GM19324 (cell line): ENCODE data around the gene ANKRD22.

ENCODE experiments used
- ATAC-seq: cut with Tn5 transposase; IDR thresholded peaks from one replicate; pipeline ENCODE4 v1.9.1; 2021; ENCODE audit warnings: mild to moderate bottlenecking, moderate library complexity; ENCODE audit not compliant: unreplicated experiment, low FRiP score

ANKRD22 gene

DNA sequence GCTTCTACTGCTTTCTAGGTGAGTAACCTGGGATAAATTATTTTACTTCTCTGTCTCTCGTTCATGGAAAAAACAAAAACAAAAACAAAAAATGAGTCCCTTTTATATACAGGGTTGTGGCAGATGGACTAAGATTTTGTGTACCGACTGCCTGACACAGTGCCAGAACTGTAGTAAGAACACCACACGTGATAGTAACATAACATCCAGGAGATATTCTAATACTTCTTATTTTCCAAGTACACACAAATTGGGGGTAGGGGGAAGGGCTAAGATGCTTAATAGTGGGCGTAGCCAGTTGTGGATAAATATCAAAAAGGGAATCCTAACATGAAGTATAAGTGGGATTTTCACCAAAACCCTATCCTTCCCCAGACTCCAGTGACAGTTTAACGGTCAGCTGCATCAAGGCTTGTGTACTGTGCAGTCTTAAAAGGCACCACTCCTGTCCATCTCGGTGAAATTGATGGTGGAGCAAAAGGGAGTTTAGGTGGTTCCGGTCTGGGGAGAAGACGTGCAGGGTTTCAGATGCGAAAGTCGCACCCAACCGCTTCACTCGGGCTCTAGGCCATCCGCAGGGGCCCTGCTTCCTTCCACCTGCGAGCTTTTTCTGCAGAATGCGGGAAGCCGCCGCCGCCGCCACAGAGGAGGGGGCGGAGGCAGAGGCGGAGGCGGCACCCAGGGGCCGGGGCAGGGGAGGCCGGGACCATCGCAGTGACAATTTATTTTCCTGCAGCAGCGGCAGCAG, 28.1 kb upstream of the ANKRD22 start, which contains the start of gene STAMBPL1:
STAMBPL1 (plus strand) TSS at position 712 of the 748 bp plus-strand sequence. CDS start 21,464 bp downstream, outside the sequence.
- peak; percentile 52 for ATAC-seq

GRCh38 chr10:88877298-88877697, 25.7 kb upstream of the ANKRD22 start:
- no peak for ATAC-seq

GRCh38 chr10:88875081-88875480, 23.4 kb upstream of the ANKRD22 start:
- no peak for ATAC-seq

GRCh38 chr10:88874281-88874680, 22.6 kb upstream of the ANKRD22 start:
- ATAC-seq, result no peak

DNA sequence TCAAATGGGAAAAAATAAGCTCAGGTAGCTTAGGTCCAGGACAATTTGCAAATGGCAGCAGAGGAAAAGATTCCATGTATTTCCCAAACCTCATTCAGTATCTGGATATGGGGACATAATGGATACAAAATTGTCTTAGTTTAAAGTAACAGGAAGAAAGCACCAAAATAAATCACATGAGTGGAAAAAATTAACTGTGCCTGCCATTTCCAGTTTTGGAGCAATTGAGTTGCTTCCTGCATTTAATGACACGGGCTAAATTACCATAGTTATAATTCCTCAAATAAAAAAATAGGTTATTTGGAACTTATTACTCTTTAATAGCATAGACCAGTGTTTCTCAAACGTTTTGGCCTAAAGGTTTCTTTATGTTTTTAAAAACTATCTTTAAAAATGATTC, 22.1 kb upstream of the ANKRD22 start:
- no peak for ATAC-seq

- ATAC-seq, result no peak
Observed at GRCh38 chr10:88870089-88870488, 18.4 kb upstream of the ANKRD22 start.

GRCh38 chr10:88866454-88866853, 14.8 kb upstream of the ANKRD22 start:
- ATAC-seq, result no peak

- no peak for ATAC-seq
Observed at GRCh38 chr10:88865281-88865876, 13.7 kb upstream of the ANKRD22 start.

- no peak for ATAC-seq
Observed at GRCh38 chr10:88861036-88861435, 9.4 kb upstream of the ANKRD22 start.

- no peak for ATAC-seq
Observed at GRCh38 chr10:88858491-88858890, 6.8 kb upstream of the ANKRD22 start.

DNA sequence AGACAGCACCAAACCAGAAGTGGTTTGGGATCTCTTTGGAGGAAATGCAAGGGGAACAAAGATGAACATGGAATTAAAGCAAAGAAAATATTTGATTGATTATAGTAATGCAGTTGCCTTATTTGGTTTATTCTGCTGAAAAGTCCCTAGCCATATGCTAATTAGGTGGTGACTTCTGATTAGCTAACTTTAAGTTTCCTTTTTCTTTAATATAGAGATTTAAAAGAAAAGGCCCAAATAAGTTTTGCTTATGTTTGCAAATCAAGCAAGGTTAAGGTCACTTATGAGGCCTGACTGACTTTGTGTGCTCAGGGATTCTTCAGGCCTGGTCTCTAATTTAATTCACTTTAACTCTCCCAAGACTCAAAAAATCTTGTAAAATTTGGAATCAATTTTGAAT, 6.2 kb upstream of the ANKRD22 start:
- ATAC-seq, result no peak

DNA sequence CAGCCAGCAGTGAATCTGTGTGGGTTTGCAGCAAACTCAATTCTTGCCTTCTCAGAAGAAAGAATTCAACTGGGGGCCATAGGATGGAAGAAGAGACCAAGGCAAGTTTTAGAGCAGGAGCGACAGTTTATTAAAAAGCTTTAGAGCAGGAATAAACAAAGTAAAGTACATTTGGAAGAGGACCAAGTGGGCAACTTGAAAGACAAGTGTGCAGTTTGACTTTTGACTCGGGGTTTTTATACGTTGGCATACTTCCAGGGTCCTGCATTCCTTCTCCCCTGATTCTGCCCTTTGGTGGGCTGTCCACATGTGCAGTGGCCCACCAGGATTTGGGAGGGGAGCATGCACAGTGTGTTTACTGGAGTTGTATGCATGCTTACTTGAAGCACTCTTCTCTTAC, 3.0 kb upstream of the ANKRD22 start:
- no peak for ATAC-seq

DNA sequence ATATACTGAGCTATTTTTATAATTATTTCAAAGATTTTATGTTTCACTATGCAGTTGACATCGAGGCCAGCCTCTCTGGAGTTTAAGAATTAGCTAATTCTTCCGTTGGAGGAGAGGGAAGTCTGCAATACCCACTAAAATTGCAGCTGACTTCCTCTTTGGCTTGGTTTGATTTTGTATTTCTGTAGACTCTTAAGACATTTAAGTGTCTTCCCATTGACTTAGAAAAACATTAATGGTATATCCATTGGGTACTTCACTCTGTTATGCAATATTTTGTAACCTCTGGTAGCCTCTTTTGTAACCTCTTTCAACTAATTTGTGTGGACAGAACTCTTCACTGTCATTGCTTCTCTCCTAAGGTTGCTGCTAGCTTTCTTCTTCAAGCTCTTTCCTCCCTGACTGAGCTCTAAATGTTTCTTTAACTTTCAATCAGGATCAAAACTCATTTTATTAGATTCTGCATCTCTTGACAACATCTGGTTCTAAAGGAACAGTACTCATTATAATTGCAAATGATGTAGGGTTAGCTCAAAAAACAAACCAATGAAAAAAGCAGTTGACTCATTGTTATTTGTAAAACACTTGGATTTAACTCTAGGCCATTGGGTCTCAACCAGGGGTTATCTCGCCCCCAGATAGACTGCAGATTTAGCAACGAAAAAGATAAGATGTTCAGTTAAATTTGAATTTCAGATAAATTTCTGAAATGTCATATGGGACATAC, 1.7 kb upstream of the ANKRD22 start:
- ATAC-seq, result no peak

DNA sequence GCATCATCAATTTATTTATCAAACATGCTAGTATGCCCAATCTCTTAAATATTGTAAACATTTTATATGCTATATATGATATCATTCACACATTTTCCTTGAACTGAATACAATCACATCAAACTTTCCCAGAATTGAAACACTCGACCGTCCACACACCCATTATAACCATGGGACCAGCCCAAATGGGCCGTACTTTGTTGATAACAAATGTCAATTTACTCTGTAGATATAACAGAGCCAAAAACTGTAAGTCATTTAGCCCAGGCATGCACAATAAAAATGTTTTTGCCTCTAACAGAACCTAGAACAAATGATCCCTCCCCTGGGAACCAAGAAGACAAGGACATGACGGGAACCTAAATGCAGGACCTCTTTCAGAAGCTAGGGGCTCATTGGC, 683 bp upstream of the ANKRD22 start:
- no peak for ATAC-seq

GRCh38 chr10:88850712-88851111, 932 bp downstream of the ANKRD22 start:
- ATAC-seq, result no peak

DNA sequence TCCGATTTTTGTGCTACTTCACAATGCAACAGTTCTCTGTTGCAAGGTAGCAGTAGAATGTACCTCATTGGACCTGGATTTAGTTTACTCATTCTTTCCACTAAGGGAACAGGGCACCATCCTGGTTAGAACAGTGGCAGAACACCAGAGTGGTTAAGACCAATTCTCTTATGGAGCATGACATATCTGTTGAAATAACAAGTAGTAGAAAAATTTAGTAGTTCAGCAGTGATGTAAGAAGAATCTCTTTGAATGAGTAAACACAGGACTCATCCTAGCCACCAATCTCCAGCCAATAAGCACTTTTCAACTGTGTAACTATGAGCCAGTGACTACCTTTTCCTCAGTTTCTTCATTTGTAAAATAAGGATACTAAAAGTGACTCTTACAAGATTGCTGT, 2.4 kb downstream of the ANKRD22 start:
- no peak for ATAC-seq

DNA sequence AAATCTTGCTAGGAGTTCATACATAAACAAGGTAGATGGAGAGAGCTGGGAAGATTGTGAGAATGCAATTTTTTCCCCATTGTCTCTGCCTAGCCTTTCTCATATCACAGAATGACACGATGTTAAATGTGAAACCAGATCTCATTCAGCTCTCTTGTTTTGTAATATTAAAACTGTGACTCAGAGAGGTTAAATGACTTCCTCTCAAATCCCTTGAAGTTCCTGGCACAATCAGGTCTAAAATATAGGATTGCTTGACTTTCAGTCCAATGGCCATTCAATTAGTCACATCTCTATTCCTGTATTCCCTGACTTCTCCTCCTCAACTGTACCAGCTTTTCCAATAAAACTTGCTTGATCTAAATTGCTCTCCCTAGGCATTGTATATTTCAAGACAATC, 3.1 kb downstream of the ANKRD22 start:
- ATAC-seq, result no peak

GRCh38 chr10:88843171-88843570, 8.5 kb downstream of the ANKRD22 start:
- no peak for ATAC-seq

DNA sequence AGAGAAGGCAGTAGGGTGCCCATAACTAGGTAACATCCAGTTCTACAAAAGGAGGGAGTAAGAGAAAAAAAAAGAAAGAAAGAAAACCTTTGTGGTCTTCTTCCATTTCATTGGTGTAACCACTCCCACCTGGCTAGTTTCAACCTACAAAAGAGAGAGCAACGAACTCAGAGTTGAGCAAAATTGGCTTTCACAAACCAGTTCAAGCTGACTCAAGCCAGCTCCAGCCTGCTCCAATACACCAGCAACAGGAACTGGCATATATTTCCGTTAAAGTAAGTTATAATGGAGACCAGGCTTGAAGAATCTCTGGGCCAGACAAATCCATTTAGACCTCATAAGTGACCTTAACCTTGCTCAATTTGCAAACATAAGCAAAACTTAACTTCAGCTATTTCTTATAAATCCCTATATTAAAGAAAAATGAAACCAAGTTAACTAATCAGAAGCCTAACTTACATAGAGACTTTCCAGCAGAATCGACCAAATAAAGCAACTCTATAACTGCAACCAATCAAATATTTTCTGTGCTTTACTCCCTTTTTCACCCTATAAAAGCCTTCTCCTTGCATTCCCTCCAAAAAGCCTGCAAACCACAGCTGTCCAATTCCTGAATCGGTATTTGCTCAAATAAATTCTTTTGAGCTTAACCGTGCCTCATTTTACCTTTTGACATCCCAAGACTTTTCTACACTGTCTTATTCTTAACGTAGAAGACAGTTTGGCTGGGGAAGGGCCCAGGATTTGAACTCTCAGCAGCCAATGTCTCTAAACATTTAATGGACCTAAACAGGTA, 10.1 kb downstream of the ANKRD22 start:
- no peak for ATAC-seq

DNA sequence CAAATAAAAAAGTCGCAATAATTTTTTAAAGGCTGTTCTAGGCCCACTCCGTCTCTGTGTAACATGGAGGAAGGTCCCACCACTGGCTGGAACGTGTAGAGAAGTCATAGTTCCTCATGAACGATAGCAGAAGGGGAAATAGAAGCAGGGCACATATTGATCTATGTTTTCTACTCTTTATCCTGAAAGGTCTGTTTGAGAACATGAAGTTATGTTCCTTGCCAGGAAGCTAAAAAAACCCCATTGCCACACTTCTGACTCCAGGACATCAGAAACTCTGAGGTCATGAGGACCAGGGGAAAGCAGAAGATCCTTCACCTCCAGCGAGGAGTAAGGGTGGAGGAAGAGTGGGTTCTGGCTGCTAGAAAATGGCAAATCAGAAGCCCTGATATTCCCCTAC, 10.8 kb downstream of the ANKRD22 start:
- no peak for ATAC-seq

DNA sequence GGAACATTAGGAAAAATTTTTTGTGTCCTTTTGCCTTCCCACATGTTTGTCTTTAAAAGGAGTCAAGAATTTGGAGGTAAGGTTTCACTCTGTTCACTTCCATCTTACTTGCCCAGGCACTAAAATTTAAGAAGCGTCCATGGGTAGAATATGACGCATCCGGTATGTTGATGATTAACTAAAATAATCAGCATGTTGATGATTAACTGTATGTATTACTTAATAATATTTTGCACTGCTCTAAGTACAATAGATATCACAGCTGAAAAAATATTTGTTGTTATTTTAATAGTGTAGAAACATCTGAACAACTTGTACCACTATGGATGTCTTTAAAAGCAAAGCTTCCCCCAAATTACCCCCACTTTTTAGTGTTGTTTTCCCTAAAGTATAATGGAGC, 11.5 kb downstream of the ANKRD22 start:
- no peak for ATAC-seq
